Measurements from ENCODE around the gene SAMD3.
"Not testable (repeated sequence)": the region's sequence is repeated elsewhere in the genome, so short reads cannot be mapped to it uniquely, and the experiment has no call there.

DNA sequence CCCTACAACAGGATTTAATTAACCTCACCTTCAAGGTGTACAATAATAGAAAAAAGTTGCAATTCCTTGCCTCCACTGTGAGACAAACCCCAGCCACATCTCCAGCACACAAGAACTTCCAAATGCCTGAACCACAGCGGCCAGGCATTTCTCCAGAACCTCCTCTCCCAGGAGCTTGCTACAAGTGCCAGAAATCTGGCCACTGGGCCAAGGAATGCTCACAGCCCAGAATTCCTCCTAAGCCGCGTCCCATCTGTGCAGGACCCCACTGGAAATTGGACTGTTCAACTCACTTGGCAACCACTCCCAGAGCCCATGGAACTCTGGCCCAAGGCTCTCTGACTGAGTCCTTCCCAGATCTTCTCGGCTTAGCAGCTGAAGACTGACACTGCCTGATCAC, 28.3 kb downstream of the SAMD3 start:
- TF ChIP-seq, protein P1, sequence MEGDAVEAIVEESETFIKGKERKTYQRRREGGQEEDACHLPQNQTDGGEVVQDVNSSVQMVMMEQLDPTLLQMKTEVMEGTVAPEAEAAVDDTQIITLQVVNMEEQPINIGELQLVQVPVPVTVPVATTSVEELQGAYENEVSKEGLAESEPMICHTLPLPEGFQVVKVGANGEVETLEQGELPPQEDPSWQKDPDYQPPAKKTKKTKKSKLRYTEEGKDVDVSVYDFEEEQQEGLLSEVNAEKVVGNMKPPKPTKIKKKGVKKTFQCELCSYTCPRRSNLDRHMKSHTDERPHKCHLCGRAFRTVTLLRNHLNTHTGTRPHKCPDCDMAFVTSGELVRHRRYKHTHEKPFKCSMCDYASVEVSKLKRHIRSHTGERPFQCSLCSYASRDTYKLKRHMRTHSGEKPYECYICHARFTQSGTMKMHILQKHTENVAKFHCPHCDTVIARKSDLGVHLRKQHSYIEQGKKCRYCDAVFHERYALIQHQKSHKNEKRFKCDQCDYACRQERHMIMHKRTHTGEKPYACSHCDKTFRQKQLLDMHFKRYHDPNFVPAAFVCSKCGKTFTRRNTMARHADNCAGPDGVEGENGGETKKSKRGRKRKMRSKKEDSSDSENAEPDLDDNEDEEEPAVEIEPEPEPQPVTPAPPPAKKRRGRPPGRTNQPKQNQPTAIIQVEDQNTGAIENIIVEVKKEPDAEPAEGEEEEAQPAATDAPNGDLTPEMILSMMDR (IDR thresholded peaks at IDR 0.05 in 2 of 3, conservative IDR thresholded peaks at IDR 0.05 in 1 of 3; ENCODE audit: borderline replicate concordance in 1 of 3, insufficient read depth in 1 of 3, low read depth in 2 of 3, low read length in 2 of 3) = not testable (repeated sequence)
- TF ChIP-seq RAD21 (IDR thresholded peaks at IDR 0.05; ENCODE audit: low read depth); ZNF274 (IDR thresholded peaks at IDR 0.05; ENCODE audit: low read depth, low read length); POLR2A (IDR thresholded peaks at IDR 0.05; ENCODE audit: borderline replicate concordance, extremely low read depth, insufficient read depth, insufficient read length); CBX3 (IDR thresholded peaks at IDR 0.05; ENCODE audit: low read depth); YY1 (IDR thresholded peaks at IDR 0.05; ENCODE audit: extremely low read depth, insufficient replicate concordance, low read depth, low read length); EZH2 (IDR thresholded peaks at IDR 0.05): not testable (repeated sequence)
- TF ChIP-seq, protein P2, sequence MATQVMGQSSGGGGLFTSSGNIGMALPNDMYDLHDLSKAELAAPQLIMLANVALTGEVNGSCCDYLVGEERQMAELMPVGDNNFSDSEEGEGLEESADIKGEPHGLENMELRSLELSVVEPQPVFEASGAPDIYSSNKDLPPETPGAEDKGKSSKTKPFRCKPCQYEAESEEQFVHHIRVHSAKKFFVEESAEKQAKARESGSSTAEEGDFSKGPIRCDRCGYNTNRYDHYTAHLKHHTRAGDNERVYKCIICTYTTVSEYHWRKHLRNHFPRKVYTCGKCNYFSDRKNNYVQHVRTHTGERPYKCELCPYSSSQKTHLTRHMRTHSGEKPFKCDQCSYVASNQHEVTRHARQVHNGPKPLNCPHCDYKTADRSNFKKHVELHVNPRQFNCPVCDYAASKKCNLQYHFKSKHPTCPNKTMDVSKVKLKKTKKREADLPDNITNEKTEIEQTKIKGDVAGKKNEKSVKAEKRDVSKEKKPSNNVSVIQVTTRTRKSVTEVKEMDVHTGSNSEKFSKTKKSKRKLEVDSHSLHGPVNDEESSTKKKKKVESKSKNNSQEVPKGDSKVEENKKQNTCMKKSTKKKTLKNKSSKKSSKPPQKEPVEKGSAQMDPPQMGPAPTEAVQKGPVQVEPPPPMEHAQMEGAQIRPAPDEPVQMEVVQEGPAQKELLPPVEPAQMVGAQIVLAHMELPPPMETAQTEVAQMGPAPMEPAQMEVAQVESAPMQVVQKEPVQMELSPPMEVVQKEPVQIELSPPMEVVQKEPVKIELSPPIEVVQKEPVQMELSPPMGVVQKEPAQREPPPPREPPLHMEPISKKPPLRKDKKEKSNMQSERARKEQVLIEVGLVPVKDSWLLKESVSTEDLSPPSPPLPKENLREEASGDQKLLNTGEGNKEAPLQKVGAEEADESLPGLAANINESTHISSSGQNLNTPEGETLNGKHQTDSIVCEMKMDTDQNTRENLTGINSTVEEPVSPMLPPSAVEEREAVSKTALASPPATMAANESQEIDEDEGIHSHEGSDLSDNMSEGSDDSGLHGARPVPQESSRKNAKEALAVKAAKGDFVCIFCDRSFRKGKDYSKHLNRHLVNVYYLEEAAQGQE (IDR thresholded peaks at IDR 0.05; ENCODE audit: low read depth) = not testable (repeated sequence)

Data from HCT116 (cell line).